Muscle of leg (tissue), 11 donors: ENCODE data around the gene PLCD3. TPM values are rescaled to one million over a fixed set of nuclear protein-coding genes. Genes with fewer than 3 reads are reported as not detected.

ENCODE experiments used
- DNase-seq: peaks from one replicate; pipeline ENCODE4 v3.0.0; 2013
- H3K27ac ChIP-seq: one replicate; pipeline ENCODE4 v1.5.1; 2013; ENCODE audit warnings: mild to moderate bottlenecking, low read length, control low read depth
- H3K27me3 ChIP-seq: one replicate; pipeline ENCODE4 v1.6.1; 2013; ENCODE audit warnings: low read length; ENCODE audit not compliant: control insufficient read depth, insufficient read depth
- H3K36me3 ChIP-seq: one replicate; pipeline ENCODE4 v1.6.1; 2013; ENCODE audit warnings: low read length; ENCODE audit not compliant: control insufficient read depth, insufficient read depth
- H3K4me1 ChIP-seq: one replicate; pipeline ENCODE4 v1.6.1; 2013; ENCODE audit warnings: low read length; ENCODE audit not compliant: control insufficient read depth, insufficient read depth
- H3K4me3 ChIP-seq: one replicate; pipeline ENCODE4 v1.5.1; 2013; ENCODE audit warnings: low read length, control low read depth
- H3K9me3 ChIP-seq: replicated peaks from 2 replicates; pipeline ENCODE4 v1.6.1; 2013; ENCODE audit warnings: low read depth, low read length; ENCODE audit not compliant: control insufficient read depth
- WGBS: methylation state at CpG from one replicate; pipeline ENCODE4 v1.1.5; 2013; ENCODE audit warnings: missing lambda C conversion rate; ENCODE audit not compliant: insufficient coverage; 5-methylcytosine and 5-hydroxymethylcytosine counted together
- polyA plus RNA-seq, 8 donors: library from polyadenylated mRNA; unstranded; fragments of 120-200 nt; gene quantifications; one replicate each; pipeline versions ENCODE4 v1.2.1 to v1.2.3, GENCODE V29; 2013; ENCODE audit warnings: inconsistent platforms in 1 of 8, low replicate concordance in 1 of 8; ENCODE audit not compliant: insufficient read length in 8 of 8, insufficient read depth in 1 of 8
- total RNA-seq: library from RNA; stranded (reverse); fragments of 120-200 nt; gene quantifications from one replicate; pipeline ENCODE4 v1.2.4, GENCODE V29; 2013

The PLCD3 gene
- total and polyA plus RNA-seq, 9 donors, result 15.1 to 53.0 (median 39.4) TPM

DNA sequence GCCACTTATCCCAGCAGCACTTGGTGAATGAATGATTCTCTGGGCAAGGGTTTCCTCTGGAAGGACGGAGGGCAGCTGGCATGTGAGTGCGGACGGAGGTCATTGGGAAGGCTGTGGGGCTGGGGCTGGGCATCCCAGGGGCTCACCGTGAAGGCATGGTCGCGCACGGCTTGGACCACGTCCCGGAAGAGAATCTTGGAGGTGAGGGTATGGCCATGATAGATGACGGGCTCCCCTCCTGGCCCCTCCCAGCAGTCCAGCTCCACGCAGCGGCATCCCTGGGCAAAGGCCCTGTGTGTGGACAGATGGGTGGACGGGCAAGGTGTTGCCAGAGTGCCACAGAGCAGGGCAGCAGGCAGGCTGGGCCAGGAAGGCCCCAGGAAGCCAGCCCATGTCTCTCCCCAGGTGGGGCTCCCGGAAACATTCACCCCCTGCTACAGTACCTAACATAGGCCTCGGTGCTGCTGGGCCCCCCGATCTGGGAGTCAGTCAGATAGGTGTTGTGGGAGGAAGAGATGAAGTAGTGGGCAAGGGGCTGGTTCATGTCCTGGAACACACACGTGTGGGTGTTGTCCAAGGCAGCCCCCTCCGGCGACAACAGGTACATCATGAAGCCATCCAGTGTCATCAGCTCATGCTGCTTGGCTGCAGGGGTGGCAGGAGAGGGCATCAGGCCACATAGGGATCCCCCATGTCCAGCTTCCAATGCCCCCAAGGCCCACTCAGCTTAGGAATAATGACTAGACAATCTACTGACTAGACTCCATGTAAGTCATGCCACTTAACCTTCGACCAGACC lies 14.3 kb downstream of the PLCD3 start:
- H3K27me3 ChIP-seq, result peaks cover 6% of the 10 kb centered on the region
- no peak for DNase-seq

DNA sequence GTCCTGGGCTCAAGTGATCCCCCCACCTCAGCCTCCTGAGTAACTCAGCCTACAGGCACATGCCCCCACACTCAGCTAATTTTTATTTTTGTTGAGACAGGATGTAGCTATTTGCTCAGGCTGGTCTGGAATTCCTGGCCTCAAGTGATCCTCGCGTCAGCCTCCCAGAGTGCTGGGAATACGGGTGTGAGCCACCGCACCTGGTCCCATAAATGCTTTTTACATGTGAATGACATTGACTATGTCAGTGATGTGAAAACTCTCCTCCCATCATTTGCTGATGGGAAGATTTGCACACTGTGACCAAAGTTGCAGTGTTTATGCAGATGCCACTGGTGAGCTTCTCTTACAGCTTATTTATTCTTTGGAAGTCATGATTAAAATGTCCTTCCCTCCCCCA lies 15.0 kb downstream of the PLCD3 start:
- Histone ChIP-seq H3K4me3 (no peak overlapping the region), H3K27ac (no peak overlapping the region), H3K9me3 (no peaks in the 10 kb centered on the region), H3K36me3 (peaks cover 23% of the 10 kb centered on the region), H3K27me3 (peaks cover 6% of the 10 kb centered on the region), H3K4me1 (peaks cover 11% of the 10 kb centered on the region)
- no peak for DNase-seq
- WGBS, result 80% methylated on average over 2 of the region's 4 CpGs

More for the DNA sequence above, 14.3 kb downstream of the PLCD3 start:
- H3K36me3 ChIP-seq, result peaks cover 18% of the 10 kb centered on the region
- H3K4me3 ChIP-seq, result no peak overlapping the region
- H3K4me1 ChIP-seq, result peaks cover 11% of the 10 kb centered on the region
- no peaks in the 10 kb centered on the region for H3K9me3 ChIP-seq
- 94% methylated on average over 7 of the region's 20 CpGs for WGBS
- H3K27ac ChIP-seq, result no peak overlapping the region

DNA sequence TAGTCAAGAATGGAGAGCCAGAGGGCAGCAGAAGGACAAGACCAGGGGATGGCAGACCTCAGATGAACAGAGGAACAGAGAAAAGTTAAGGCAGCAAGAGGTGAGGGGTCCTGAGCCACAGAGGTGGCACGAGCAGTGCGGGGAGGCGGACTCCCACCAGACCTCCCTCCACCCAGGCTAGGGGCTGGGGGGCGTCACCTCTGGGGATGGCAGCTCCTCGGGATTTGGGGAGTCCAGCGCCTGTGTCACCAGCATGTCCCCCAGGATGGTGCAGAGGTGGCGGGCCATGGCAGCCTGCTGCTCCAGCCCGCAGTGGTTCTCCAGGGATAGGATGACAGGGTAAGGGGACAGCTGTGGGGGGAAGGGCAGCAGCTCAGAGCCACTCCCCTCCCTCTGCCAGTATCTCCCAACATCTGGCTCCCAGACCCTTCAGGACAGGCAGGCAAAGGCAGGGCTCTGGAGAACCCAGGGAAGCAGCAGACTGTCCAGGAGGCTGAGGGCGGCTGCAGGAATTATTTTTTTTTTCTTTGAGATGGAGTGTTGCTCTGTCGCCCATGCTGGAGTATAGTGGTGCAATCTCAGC lies 15.8 kb downstream of the PLCD3 start:
- DNase-seq, result no peak

DNA sequence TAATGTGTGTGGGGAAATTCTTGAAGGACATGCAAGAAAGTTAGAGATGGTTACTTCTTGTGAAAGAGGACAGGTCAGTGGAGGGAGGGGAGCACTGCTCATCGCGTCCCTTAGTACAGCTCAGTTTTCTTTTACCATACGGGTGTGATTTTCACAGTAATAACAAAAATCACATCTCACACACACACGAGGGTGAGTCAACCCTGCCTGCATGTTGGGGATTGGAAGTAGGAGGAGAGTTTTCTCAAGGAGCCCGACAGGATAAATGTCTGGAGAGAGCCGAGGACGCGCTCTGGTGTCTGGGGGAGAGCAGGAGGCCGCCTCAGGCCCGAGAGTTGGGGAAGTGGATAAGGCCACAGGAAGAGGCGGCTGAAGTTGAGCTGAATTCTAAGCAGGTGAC lies 16.4 kb downstream of the PLCD3 start:
- Histone ChIP-seq H3K27ac (no peak overlapping the region), H3K4me1 (peaks cover 19% of the 10 kb centered on the region), H3K36me3 (peaks cover 23% of the 10 kb centered on the region), H3K27me3 (peaks cover 2% of the 10 kb centered on the region), H3K4me3 (no peak overlapping the region), H3K9me3 (no peaks in the 10 kb centered on the region)
- no peak for DNase-seq
- WGBS, result 38% methylated on average over 7 of the region's 11 CpGs

More for the DNA sequence above, 15.8 kb downstream of the PLCD3 start:
- no peak overlapping the region for H3K27ac ChIP-seq
- H3K36me3 ChIP-seq, result peaks cover 23% of the 10 kb centered on the region
- H3K4me3 ChIP-seq, result no peak overlapping the region
- WGBS, result 100% methylated on average over 4 of the region's 10 CpGs
- H3K27me3 ChIP-seq, result peaks cover 2% of the 10 kb centered on the region
- no peaks in the 10 kb centered on the region for H3K9me3 ChIP-seq
- peaks cover 13% of the 10 kb centered on the region for H3K4me1 ChIP-seq

DNA sequence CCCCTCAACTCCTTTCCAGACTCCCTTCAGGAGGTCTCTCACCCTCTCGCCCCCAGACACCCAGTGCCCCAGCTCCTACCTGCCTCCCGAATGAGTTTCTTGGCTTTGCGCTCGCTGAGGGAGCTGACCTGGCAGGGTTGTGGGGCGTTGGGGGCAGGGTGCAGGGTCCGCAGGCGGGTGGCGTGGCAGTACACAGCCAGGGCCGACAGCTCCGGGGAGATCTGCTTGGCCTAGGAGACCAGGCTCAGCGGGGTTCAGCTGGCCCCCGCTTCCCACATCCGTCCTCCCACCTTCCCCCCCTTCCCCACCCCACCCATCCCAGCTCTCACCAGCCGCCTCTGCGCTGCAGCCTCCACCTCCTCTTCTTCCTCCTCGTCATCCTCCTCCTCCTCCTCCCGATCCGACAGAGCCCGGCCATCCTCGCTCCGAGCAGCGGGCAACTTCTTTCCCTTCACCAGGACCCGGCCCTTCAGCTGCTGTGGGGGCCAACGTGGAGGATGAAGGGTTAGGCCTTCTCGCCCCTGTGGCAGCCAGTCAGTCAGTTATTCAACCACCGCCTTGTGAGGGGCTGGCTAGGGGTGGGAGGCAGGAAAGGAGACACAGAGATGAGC lies 17.2 kb downstream of the PLCD3 start:
- peaks cover 17% of the 10 kb centered on the region for H3K4me1 ChIP-seq
- H3K9me3 ChIP-seq, result no peaks in the 10 kb centered on the region
- DNase-seq, result no peak
- H3K36me3 ChIP-seq, result peaks cover 23% of the 10 kb centered on the region
- H3K4me3 ChIP-seq, result no peak overlapping the region
- no peaks in the 10 kb centered on the region for H3K27me3 ChIP-seq
- WGBS, result 74% methylated on average over 23 of the region's 26 CpGs
- H3K27ac ChIP-seq, result no peak overlapping the region

DNA sequence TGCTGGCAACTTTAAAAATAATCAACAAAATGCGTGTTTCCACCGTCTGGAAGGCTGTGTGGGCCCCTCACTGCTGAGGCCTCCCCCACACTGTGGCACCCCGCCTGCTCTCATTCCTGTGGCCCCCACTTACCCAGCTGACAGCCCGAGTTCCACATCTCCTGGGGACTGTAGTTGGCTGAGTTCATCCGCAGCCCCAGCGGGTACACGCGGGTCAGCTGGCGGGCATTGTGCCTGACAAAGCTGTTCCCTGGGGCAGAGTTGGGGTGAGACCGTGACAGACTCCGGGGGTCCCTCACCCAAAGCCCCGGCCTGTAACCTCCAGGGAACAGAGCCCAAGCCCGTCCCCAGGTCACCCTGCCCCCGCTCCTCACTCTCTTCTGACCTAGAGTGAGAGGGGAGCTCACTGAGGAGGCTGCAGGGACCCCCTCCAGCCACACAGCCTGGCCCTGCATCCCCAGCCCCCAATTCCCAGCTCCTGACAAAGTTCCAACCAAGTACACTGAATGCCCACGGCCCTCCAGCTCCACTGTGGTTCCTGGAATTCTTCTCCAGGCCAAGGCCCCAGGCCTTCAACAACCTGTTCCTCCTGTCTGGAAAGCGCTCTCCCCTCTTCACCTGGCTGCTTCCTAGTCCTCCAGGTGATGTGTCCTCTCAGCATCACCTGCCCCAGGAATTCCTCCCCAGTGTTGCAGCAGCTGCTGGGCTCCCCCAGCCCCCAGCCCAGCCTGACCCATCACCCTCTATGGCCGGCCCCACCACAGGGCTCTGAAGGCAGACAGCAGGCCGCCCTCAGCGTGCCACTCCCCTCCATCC lies 18.0 kb downstream of the PLCD3 start:
- no peaks in the 10 kb centered on the region for H3K9me3 ChIP-seq
- H3K27me3 ChIP-seq, result no peaks in the 10 kb centered on the region
- no peak overlapping the region for H3K27ac ChIP-seq
- H3K36me3 ChIP-seq, result peaks cover 25% of the 10 kb centered on the region
- WGBS, result 65% methylated on average over 13 of the region's 19 CpGs
- H3K4me3 ChIP-seq, result no peak overlapping the region
- peaks cover 12% of the 10 kb centered on the region for H3K4me1 ChIP-seq
- DNase-seq, result no peak

DNA sequence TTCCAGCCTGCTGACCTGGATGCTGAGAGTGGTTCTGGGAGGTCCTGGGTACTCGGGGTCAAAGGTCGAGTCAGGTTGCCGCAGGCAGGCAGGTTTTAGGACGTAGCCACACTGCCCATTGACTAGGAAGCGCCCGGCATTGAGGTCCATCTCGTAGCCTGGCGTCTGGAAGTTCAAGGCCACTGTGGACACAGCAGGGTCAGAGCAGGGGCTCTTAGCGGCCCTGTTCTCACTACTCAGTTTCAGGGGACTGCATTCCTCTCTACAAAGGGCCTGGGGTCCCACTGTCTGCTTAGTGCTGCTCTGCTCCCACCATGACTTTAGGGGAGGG lies 18.9 kb downstream of the PLCD3 start:
- Histone ChIP-seq H3K4me3 (no peak overlapping the region), H3K4me1 (peaks cover 12% of the 10 kb centered on the region), H3K9me3 (no peaks in the 10 kb centered on the region), H3K27ac (no peak overlapping the region), H3K36me3 (peaks cover 31% of the 10 kb centered on the region), H3K27me3 (no peaks in the 10 kb centered on the region)
- 92% methylated on average over 8 of the region's 9 CpGs for WGBS
- no peak for DNase-seq

DNA sequence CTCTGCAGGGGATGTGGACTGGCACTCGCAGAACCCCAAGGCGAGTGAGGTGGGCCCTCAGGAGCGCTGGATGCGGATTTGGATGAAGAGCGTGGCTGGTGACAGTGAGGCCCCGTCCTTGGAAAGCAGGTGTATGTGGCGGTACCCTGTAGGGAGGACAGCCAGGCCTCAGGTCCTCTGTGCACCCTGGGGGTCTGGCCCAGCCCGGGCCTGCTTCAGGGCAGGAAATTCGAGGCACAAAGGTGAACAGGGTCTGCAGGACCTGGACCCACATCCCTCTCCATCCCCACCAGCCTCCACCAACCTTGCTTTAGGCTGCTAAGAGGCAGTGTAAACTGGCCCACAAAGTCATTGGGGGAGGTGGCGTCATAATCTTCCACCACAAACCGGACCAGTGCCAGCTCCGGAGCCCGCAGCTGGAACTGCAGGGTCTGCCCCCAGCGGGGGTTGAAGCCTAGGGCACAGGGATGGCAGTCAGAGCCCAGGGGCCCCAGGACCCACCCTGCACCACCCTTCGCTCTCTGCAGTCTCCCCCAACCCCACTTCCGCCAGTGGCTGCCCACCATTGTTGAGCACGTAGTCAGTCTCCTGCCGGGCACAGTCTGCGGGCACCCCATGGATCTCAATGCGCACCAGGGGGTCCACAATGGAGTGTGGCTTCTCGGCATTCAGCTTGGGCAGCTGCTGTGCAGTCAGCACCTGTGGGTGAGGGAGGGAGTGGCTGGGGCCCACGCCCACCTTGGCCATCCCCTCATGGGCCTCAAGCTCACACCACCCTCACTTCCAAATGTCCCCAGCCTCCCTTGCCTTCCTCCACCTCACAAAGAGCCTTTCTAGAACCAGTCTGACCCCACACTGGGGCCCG lies 19.5 kb downstream of the PLCD3 start:
- H3K4me3 ChIP-seq, result no peak overlapping the region
- H3K27me3 ChIP-seq, result no peaks in the 10 kb centered on the region
- no peaks in the 10 kb centered on the region for H3K9me3 ChIP-seq
- WGBS, result 94% methylated on average over 19 of the region's 23 CpGs
- peaks cover 15% of the 10 kb centered on the region for H3K4me1 ChIP-seq
- peaks cover 31% of the 10 kb centered on the region for H3K36me3 ChIP-seq
- no peak for DNase-seq
- no peak overlapping the region for H3K27ac ChIP-seq

DNA sequence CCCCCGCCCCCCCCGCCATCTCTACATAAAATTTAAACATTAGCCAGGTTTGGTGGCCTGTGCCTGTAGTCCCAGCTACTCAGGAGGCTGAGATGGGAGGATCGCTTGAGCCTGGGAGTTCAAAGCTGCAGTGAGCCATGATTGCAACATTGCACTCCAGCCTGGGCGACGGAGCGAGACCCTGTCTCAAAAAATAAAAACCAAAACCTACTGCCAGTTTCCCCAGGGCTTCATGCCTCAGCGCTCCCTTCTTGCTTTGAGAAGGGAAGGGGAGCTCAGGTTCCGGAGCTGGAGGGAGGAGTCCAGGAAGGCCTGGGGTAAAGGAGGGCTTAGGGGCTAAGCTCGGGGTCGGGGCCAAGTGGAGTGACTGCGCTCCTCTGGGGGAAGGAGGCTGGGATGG lies 20.5 kb downstream of the PLCD3 start:
- Histone ChIP-seq H3K4me3 (no peak overlapping the region), H3K9me3 (no peaks in the 10 kb centered on the region), H3K27me3 (no peaks in the 10 kb centered on the region), H3K36me3 (peaks cover 39% of the 10 kb centered on the region), H3K4me1 (peaks cover 25% of the 10 kb centered on the region), H3K27ac (no peak overlapping the region)
- no peak for DNase-seq
- 85% methylated on average over 4 of the region's 11 CpGs for WGBS
